ENCODE measurements around the gene SMARCB1. TPM values are rescaled to one million over a fixed set of nuclear protein-coding genes. Genes with fewer than 3 reads are reported as not detected.

Gene SMARCB1
- polyA plus RNA-seq, 1 of the 3 experiments (the other 2 are of a cell fraction): 215 TPM

- Histone ChIP-seq H3K9ac (no peak overlapping the region), H3K27me3 (ENCODE audit: insufficient read depth) (no peaks in the 10 kb centered on the region), H3K79me2 (ENCODE audit: insufficient read depth) (peaks cover 4% of the 10 kb centered on the region), H2AFZ (ENCODE audit: low read depth) (no peak overlapping the region), H3K4me1 (ENCODE audit: control insufficient read depth in 1 of 2, insufficient read depth in 2 of 2, low read depth in 1 of 2, low read length in 1 of 2) (peaks cover 0 to 24% of the 10 kb centered on the region in 2 experiments; a peak in 1 of 4 replicates), H3K4me3 (ENCODE audit: low read depth in 2 of 2, low read length in 1 of 2) (no peak overlapping the region), H4K20me1 (ENCODE audit: insufficient read depth) (peaks cover 4% of the 10 kb centered on the region), H3F3A (replicated peaks; ENCODE audit: insufficient read depth) (peaks cover 4% of the 10 kb centered on the region), H3K27ac (ENCODE audit: low read depth in 2 of 2, low read length in 1 of 2) (no peak overlapping the region), H3K4me2 (no peak overlapping the region), H3K36me3 (replicated peaks in 1 of 2; ENCODE audit: control insufficient read depth in 1 of 2, insufficient read depth in 2 of 2, low read length in 1 of 2) (peaks cover 0 to 3% of the 10 kb centered on the region in 2 experiments), H3K9me3 (no peaks in the 10 kb centered on the region), H3K9me2 (no peaks in the 10 kb centered on the region)
- 57% methylated on average over 1 of the region's 1 CpG for WGBS (ENCODE audit: low lambda C conversion rate)
- TF ChIP-seq FOXM1 (IDR thresholded peaks at IDR 0.05; ENCODE audit: low read depth) (no peak), REST (IDR thresholded peaks at IDR 0.05; ENCODE audit: low read depth, low read length) (no peak), USF1 (IDR thresholded peaks at IDR 0.05; ENCODE audit: borderline replicate concordance, low read depth) (no peak), TCF12 (IDR thresholded peaks at IDR 0.05) (no peak), POLR2AphosphoS5 (IDR thresholded peaks at IDR 0.05; ENCODE audit: low read depth, low read length) (no peak), SMC3 (IDR thresholded peaks at IDR 0.05; ENCODE audit: low read depth, low read length) (no peak), TEAD4 (IDR thresholded peaks at IDR 0.05; ENCODE audit: borderline replicate concordance, insufficient read depth) (no peak), FOXJ3 (CRISPR knock-in tag; IDR thresholded peaks at IDR 0.05) (no peak), ELF1 (IDR thresholded peaks at IDR 0.05) (no peak), CTCF (IDR thresholded peaks at IDR 0.05) (no peak), IRF3 (IDR thresholded peaks at IDR 0.05; ENCODE audit: low read depth, low read length) (no peak), GATA2 (CRISPR knock-in tag; IDR thresholded peaks at IDR 0.05) (no peak), MEF2A (IDR thresholded peaks at IDR 0.05; ENCODE audit: borderline replicate concordance, low read depth) (no peak), NRF1 (IDR thresholded peaks at IDR 0.05; ENCODE audit: low read depth, low read length) (no peak), GABPA (IDR thresholded peaks at IDR 0.05; ENCODE audit: low read depth) (no peak), ZBTB33 (IDR thresholded peaks at IDR 0.05; ENCODE audit: borderline replicate concordance, low read depth) (no peak)
- CTCF ChIA-PET: interaction anchor here (0.6 kb wide), 1 partner anchor 67 kb away, joined by 3 read pairs; no protein-coding TSS in a partner anchor
- DNase-seq: no peak
- POLR2A ChIA-PET: no interaction called here
These were observed 4.1 kb upstream of the SMARCB1 start for GRCh38 chr22:23782703-23783102.

Measured in SK-N-SH (cell line).